Cardiac muscle cell (in vitro differentiated cells and primary cell): ENCODE measurements around the gene CBLN4. TPM values are rescaled to one million over a fixed set of nuclear protein-coding genes. Genes with fewer than 3 reads are reported as not detected.

Experiments
- DNase-seq, 2 donors: peaks; one replicate each; pipeline versions ENCODE4 v3.0.0 to v3.0.0-alpha.2; 2010 to 2017; ENCODE audit warnings: low read depth in 1 of 2, low spot score in 1 of 2
- H3K27ac ChIP-seq: fragments of 200-600 bp; sonication (generic); 2 replicates; pipeline ENCODE4 v1.5.1; 2016
- H3K27me3 ChIP-seq: fragments of 200-600 bp; sonication (generic); 2 replicates; pipeline ENCODE4 v1.6.0; 2016; ENCODE audit warnings: control low read depth
- H3K36me3 ChIP-seq: fragments of 200-600 bp; sonication (generic); 2 replicates; pipeline ENCODE4 v1.5.1; 2016; ENCODE audit warnings: control low read depth
- H3K4me1 ChIP-seq: fragments of 200-600 bp; sonication (generic); 2 replicates; pipeline ENCODE4 v1.8.1; 2017; ENCODE audit warnings: low read depth, mild to moderate bottlenecking, mixed run types
- H3K4me3 ChIP-seq: fragments of 200-600 bp; sonication (generic); 2 replicates; pipeline ENCODE4 v1.5.1; 2016; ENCODE audit warnings: mild to moderate bottlenecking
- H3K9me3 ChIP-seq: fragments of 200-600 bp; sonication (generic); 2 replicates; pipeline ENCODE4 v1.5.1; 2017; ENCODE audit warnings: low read depth, mild to moderate bottlenecking, control low read depth
- CTCF ChIP-seq: IDR thresholded peaks from 2 replicates; pipeline ENCODE4 v1.5.1; 2012; ENCODE audit warnings: low read depth, mild to moderate bottlenecking, low read length
- polyA plus RNA-seq: library from polyadenylated mRNA; unstranded; fragments of >200 nt; fragmentation: Nextera tagmentation; extraction: Ambion mirVana; gene quantifications from 2 replicates; pipeline ENCODE4 v1.2.1, GENCODE V29; 2016
- total RNA-seq: library from RNA; depleted of rRNA; stranded (reverse); fragments of >200 nt; gene quantifications from 2 replicates; pipeline ENCODE4 v1.2.3, GENCODE V29; 2016

Gene CBLN4
- total RNA-seq (not detected in 2 replicates), polyA plus RNA-seq (not detected in 2 replicates)

- Histone ChIP-seq H3K36me3 (no peaks in the 10 kb centered on the region), H3K4me1 (no peaks in the 10 kb centered on the region), H3K27ac (no peak within 1 kb of the TSS), H3K4me3 (no peak within 1 kb of the TSS), H3K27me3 (peaks cover 21% of the 10 kb centered on the region), H3K9me3 (no peaks in the 10 kb centered on the region)
- DNase-seq, result no peak
- TF ChIP-seq CTCF, result no peak
Measured at GRCh38 chr20:56005389-56005715, at the start of gene CBLN4. Gene CBLN4 (minus strand): TSS chr20:56005519. CDS start chr20:56004171, 1,348 bp downstream.

GRCh38 chr20:56043227-56043626 is 37.9 kb upstream of the CBLN4 start:
- TF ChIP-seq CTCF, result no peak
- peaks cover 3% of the 10 kb centered on the region for H3K9me3 ChIP-seq
- H3K27me3 ChIP-seq, result no peaks in the 10 kb centered on the region
- no peak overlapping the region for H3K27ac ChIP-seq
- H3K4me3 ChIP-seq, result no peak overlapping the region
- no peaks in the 10 kb centered on the region for H3K4me1 ChIP-seq
- no peak for DNase-seq
- H3K36me3 ChIP-seq, result no peaks in the 10 kb centered on the region

- Histone ChIP-seq H3K27ac (no peak overlapping the region), H3K9me3 (no peaks in the 10 kb centered on the region), H3K4me3 (no peak overlapping the region), H3K27me3 (no peaks in the 10 kb centered on the region), H3K36me3 (no peaks in the 10 kb centered on the region), H3K4me1 (no peaks in the 10 kb centered on the region)
- DNase-seq, result peak in 1 of 2 donors; percentile 0
- TF ChIP-seq CTCF, result no peak
Measured at GRCh38 chr20:56032251-56032650, 26.9 kb upstream of the CBLN4 start.

- no peak for DNase-seq
- Histone ChIP-seq H3K27me3 (no peaks in the 10 kb centered on the region), H3K9me3 (no peaks in the 10 kb centered on the region)
Measured at GRCh38 chr20:56018716-56019115, 13.4 kb upstream of the CBLN4 start.

GRCh38 chr20:56018194-56018593 is 12.9 kb upstream of the CBLN4 start:
- no peak for DNase-seq
- H3K4me1 ChIP-seq, result no peaks in the 10 kb centered on the region
- H3K27me3 ChIP-seq, result no peaks in the 10 kb centered on the region
- TF ChIP-seq CTCF, result no peak
- no peak overlapping the region for H3K4me3 ChIP-seq
- no peak overlapping the region for H3K27ac ChIP-seq
- no peaks in the 10 kb centered on the region for H3K9me3 ChIP-seq
- no peaks in the 10 kb centered on the region for H3K36me3 ChIP-seq

More at GRCh38 chr20:56018716-56019115, 13.4 kb upstream of the CBLN4 start:
- Histone ChIP-seq H3K27ac (no peak overlapping the region), H3K36me3 (no peaks in the 10 kb centered on the region), H3K4me1 (no peaks in the 10 kb centered on the region), H3K4me3 (no peak overlapping the region)
- TF ChIP-seq CTCF, result no peak

- no peaks in the 10 kb centered on the region for H3K27me3 ChIP-seq
- H3K4me3 ChIP-seq, result no peak overlapping the region
- no peak for TF ChIP-seq CTCF
- DNase-seq, result no peak
- no peaks in the 10 kb centered on the region for H3K4me1 ChIP-seq
- no peaks in the 10 kb centered on the region for H3K36me3 ChIP-seq
- H3K27ac ChIP-seq, result no peak overlapping the region
- H3K9me3 ChIP-seq, result no peaks in the 10 kb centered on the region
Measured at GRCh38 chr20:56017560-56017959, 12.2 kb upstream of the CBLN4 start.
